NCI-H446 treated with DMSO at 0.1 percent for 48 hours (cell line): ENCODE results near the gene FXN.
"Not testable (repeated sequence)": the region's sequence is repeated elsewhere in the genome, so short reads cannot be mapped to it uniquely, and the experiment has no call there.

Experiments
- DNase-seq: peaks from one replicate; lab custom pipeline; 2025; lab: John Stamatoyannopoulos, UW

FXN gene

GRCh38 chr9:69027355-69028097, 8.0 kb upstream of the FXN start:
- no peak for DNase-seq

GRCh38 chr9:69028754-69029153, 6.8 kb upstream of the FXN start:
- DNase-seq, result no peak

- DNase-seq, result no peak
Measured at GRCh38 chr9:69029535-69029934, 6.0 kb upstream of the FXN start.

- no peak for DNase-seq
Measured at GRCh38 chr9:69030851-69031645, 4.5 kb upstream of the FXN start.

- DNase-seq, result no peak
Measured at GRCh38 chr9:69034071-69034470, 1.5 kb upstream of the FXN start.

- no peak for DNase-seq
Measured at GRCh38 chr9:69036309-69036708, 757 bp downstream of the FXN start.

GRCh38 chr9:69036799-69037198, 1.2 kb downstream of the FXN start:
- DNase-seq, result no peak

GRCh38 chr9:69040646-69041045, 5.1 kb downstream of the FXN start:
- DNase-seq, result no peak

GRCh38 chr9:69044240-69045219, 9.0 kb downstream of the FXN start:
- no peak for DNase-seq

GRCh38 chr9:69045821-69046220, 10.3 kb downstream of the FXN start:
- DNase-seq, result no peak

GRCh38 chr9:69046723-69047122, 11.2 kb downstream of the FXN start:
- no peak for DNase-seq

- no peak for DNase-seq
Measured at GRCh38 chr9:69047371-69047770, 11.8 kb downstream of the FXN start.

- no peak for DNase-seq
Measured at GRCh38 chr9:69049094-69049493, 13.5 kb downstream of the FXN start.

GRCh38 chr9:69050936-69051335, 15.4 kb downstream of the FXN start:
- not testable (repeated sequence) for DNase-seq

GRCh38 chr9:69054989-69055388, 19.4 kb downstream of the FXN start:
- no peak for DNase-seq

- no peak for DNase-seq
Measured at GRCh38 chr9:69056191-69056815, 20.8 kb downstream of the FXN start.

- DNase-seq, result no peak
Measured at GRCh38 chr9:69058101-69058500, 22.5 kb downstream of the FXN start.

GRCh38 chr9:69060766-69061165, 25.2 kb downstream of the FXN start:
- no peak for DNase-seq

- no peak for DNase-seq
Measured at GRCh38 chr9:69062195-69062594, 26.6 kb downstream of the FXN start.

GRCh38 chr9:69063839-69064238, 28.3 kb downstream of the FXN start:
- DNase-seq, result no peak

GRCh38 chr9:69065660-69066059, 30.1 kb downstream of the FXN start:
- DNase-seq, result no peak

- no peak for DNase-seq
Measured at GRCh38 chr9:69066955-69067354, 31.4 kb downstream of the FXN start.
